Measurements from ENCODE around the gene SLC7A10.

GRCh38 chr19:33270769-33271168 lies 45.1 kb upstream of the SLC7A10 start:
- no peak for TF ChIP-seq CTCF (IDR thresholded peaks at IDR 0.05)
- no peak for TF ChIP-seq POLR2A (IDR thresholded peaks at IDR 0.05)

All from testis (tissue), 2 donors.